Activated T-helper 17 cell treated with anti-CD3 and anti-CD28 coated beads, Interleukin-2, amount 50 U/mL, for 72 hours (primary cell): ENCODE data around the gene IRAK1. TPM values are rescaled to one million over a fixed set of nuclear protein-coding genes. Genes with fewer than 3 reads are reported as not detected.

Source experiments
- ATAC-seq: fragments of 150-1000 bp; cut with Tn5 transposase; replicated peaks from 2 replicates; pipeline ENCODE4 v1.10.0; 2021; ENCODE audit warnings: mild to moderate bottlenecking, moderate library complexity
- H3K27ac Mint-ChIP-seq: one replicate; pipeline ENCODE4 v1.8.0; 2022; ENCODE audit warnings: mixed read lengths
- H3K27me3 Mint-ChIP-seq: one replicate; pipeline ENCODE4 v1.8.0; 2022; ENCODE audit warnings: mixed read lengths
- H3K36me3 Mint-ChIP-seq: one replicate; pipeline ENCODE4 v1.8.0; 2022; ENCODE audit warnings: low read depth, mild to moderate bottlenecking, mixed read lengths
- H3K4me1 Mint-ChIP-seq: one replicate; pipeline ENCODE4 v1.8.0; 2022; ENCODE audit warnings: mixed read lengths
- H3K4me3 Mint-ChIP-seq: one replicate; pipeline ENCODE4 v1.8.0; 2022; ENCODE audit warnings: mild to moderate bottlenecking, mixed read lengths
- H3K9me3 Mint-ChIP-seq: one replicate; pipeline ENCODE4 v1.8.0; 2022; ENCODE audit warnings: mixed read lengths
- total RNA-seq, 2 donors: library from RNA; stranded (reverse); gene quantifications; one replicate each; pipeline ENCODE4 v1.2.3, GENCODE V29; 2022

The IRAK1 gene
- total RNA-seq, 2 donors from 2014 or later = 113 to 224 TPM

DNA sequence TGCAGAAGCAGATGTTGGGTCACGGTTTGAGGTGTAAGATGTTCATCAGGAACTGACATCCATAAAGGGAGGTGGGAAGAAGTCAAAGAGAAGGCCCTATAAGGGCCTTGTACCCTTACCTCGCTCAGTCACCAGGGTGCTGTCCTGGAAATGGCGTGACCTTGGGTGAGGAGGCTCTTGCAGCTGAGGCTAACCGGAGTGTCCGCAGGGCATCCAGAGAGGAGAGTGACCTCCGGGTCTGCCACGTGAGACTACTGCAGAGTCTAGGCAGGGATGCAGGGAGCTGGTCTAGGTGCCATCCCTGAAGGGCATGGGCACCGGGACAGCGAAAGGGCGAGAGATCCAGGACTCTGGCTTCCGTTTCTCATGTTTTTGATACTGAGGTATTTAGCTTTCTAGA is 28.7 kb upstream of the IRAK1 start:
- H3K27me3 Mint-ChIP-seq = no peaks in the 10 kb centered on the region
- peaks cover 34% of the 10 kb centered on the region for H3K4me1 Mint-ChIP-seq
- H3K27ac Mint-ChIP-seq = no peak overlapping the region
- H3K9me3 Mint-ChIP-seq = no peaks in the 10 kb centered on the region
- ATAC-seq = no peak
- H3K4me3 Mint-ChIP-seq = no peak overlapping the region
- peaks cover 87% of the 10 kb centered on the region for H3K36me3 Mint-ChIP-seq

DNA sequence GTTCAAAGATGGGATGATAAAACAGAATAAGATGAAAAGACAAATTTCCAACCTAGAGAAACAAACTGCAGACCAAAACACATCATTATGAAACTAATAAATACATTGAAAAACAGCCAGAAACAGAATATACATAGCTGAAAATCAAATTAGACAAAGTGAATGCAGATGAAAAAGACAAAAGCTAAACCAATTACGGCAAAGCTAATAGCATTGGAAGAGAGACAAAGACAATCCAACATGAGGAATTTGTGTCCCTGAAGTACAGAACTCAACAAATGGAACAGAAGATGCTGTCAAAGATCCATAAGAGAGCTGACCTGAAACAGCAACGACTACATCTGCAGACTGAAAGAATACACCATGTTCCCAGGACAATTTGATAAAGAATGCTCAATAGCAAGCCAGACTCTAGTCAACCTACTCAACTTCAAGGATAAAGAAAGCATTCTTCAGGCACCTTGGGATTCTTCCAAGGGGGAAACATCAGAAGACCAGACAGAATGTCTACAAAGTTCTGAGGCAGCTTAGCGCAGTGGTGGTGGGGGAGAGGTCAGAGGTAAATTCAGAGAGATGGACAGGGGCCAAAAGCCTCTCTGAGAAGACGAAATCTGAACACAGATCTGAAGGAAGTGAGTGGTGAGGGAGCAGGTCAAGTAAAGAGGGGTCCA is 27.4 kb upstream of the IRAK1 start:
- H3K9me3 Mint-ChIP-seq = no peaks in the 10 kb centered on the region
- peak overlapping the region; percentile 68 for H3K27ac Mint-ChIP-seq
- H3K4me1 Mint-ChIP-seq = peaks cover 34% of the 10 kb centered on the region
- ATAC-seq = no peak
- H3K4me3 Mint-ChIP-seq = no peak overlapping the region
- H3K36me3 Mint-ChIP-seq = peaks cover 88% of the 10 kb centered on the region
- no peaks in the 10 kb centered on the region for H3K27me3 Mint-ChIP-seq

DNA sequence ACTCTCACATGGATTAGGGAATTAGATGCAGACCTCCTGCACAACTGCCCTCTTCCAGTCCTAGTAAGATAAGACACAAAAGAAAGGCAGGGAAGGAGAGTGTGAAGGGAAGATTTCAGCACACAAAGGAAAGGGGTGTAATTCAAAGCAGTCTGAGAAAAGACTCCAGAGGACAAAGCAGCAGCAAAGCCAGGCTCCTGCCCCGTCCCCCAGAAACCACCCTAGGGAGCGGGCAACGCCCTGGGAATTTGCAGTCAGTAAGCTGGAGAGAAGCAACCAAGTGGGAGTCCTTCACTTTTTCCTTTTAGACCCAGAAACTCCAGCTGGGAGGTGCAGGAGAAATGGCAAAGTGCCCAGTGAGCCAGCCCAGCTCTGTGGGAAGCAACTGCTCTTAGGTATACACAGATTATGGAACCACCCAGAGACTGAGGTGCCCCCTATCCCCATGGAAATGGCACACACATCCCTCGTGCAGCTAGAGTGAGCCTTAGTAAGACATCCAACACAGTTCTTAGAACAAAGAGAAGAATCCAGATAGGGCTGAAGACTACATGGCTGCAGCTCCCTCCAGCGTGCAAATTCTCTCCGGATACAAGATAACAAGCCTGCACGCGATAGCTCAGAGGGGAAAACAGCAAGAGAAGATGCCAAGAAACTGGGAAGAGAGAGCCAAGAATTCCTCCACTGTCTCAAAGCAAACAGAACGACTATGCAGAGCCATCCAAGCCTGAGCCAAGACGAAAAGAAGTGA is 26.5 kb upstream of the IRAK1 start:
- Mint-ChIP-seq H3K27me3 (no peaks in the 10 kb centered on the region), H3K36me3 (peaks cover 79% of the 10 kb centered on the region), H3K4me1 (peaks cover 29% of the 10 kb centered on the region), H3K27ac (peak overlapping the region; percentile 68), H3K4me3 (no peak overlapping the region), H3K9me3 (no peaks in the 10 kb centered on the region)
- no peak for ATAC-seq

DNA sequence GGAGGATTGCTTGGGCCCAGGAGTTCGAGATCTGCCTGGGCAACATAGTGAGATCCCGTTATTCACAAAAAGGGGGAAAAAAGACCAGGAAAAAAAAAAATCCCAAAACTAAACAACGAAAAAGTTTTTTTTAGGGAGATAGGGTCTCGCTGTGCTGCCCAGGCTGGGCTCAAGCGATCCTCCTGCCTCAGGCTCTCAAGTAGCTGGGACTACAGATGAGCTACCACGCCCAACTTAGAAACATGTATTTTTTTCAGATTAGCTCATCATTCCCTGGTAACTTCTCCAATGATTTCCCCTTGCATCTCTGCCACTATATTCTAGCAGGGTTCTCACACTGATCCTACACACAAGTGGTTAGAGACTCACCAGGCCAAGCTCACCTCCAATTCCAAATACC is 24.4 kb upstream of the IRAK1 start:
- no peak overlapping the region for H3K4me3 Mint-ChIP-seq
- peaks cover 74% of the 10 kb centered on the region for H3K36me3 Mint-ChIP-seq
- no peaks in the 10 kb centered on the region for H3K9me3 Mint-ChIP-seq
- no peak for ATAC-seq
- H3K27ac Mint-ChIP-seq = no peak overlapping the region
- peaks cover 27% of the 10 kb centered on the region for H3K4me1 Mint-ChIP-seq
- H3K27me3 Mint-ChIP-seq = no peaks in the 10 kb centered on the region

DNA sequence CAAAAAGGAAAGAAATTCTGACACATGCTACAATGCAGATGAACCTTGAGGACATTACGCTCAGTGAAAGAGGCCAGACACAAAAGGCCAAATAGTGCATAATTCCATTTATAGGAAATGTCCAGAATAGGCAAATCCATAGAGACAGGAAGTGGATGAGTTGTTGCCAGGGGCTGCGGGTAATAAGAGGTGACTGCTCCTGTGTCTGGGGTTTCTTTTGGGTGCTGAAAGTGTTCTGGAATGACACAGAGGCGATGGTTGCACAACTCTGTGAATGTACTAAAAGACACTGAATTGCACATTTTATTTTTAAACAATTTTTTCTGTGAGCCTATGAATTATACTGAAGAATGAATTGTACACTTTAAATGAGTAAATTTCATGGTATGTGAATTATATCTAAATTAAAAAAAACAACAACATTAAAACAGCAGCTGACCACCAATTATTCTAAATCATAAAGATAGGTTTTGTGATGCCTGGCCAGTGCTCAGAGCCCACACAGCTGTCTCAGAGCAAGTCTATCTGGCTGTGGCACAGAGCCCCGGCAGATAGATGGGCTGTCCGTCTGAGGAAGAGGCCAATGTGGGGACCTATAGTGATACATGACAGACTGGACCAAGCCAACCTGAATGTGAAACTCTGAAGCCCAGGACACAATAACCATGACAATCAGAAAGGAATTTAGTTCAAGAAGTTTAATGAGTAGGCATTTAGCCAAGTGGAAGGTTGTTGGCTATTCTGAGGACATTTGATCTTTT is 23.5 kb upstream of the IRAK1 start:
- peaks cover 22% of the 10 kb centered on the region for H3K4me1 Mint-ChIP-seq
- no peak overlapping the region for H3K4me3 Mint-ChIP-seq
- H3K36me3 Mint-ChIP-seq = peaks cover 73% of the 10 kb centered on the region
- H3K9me3 Mint-ChIP-seq = no peaks in the 10 kb centered on the region
- no peaks in the 10 kb centered on the region for H3K27me3 Mint-ChIP-seq
- H3K27ac Mint-ChIP-seq = no peak overlapping the region
- no peak for ATAC-seq

DNA sequence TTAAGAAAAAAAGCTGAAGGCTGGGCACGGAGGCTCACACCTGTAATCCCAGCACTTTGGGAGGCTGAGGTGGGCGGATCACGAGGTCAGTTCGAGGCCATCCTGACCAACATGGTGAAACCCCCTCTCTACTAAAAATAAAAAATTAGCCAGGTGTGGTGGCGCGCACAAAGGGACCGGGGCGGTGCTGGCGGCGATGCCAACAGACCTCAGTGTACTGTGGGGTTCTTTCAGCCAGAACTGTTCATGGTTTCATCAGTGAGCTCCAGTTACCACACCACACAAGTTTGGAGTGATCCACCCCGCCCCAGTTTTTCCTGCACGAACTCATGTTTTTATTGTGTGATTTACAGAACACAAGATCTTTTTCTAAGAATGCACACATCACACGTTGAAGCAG is 21.2 kb upstream of the IRAK1 start:
- peak; percentile 6 for ATAC-seq
- H3K9me3 Mint-ChIP-seq = no peaks in the 10 kb centered on the region
- H3K4me3 Mint-ChIP-seq = peak overlapping the region; percentile 42
- H3K4me1 Mint-ChIP-seq = peaks cover 12% of the 10 kb centered on the region
- no peaks in the 10 kb centered on the region for H3K27me3 Mint-ChIP-seq
- H3K36me3 Mint-ChIP-seq = peaks cover 63% of the 10 kb centered on the region
- peak overlapping the region; percentile 61 for H3K27ac Mint-ChIP-seq

DNA sequence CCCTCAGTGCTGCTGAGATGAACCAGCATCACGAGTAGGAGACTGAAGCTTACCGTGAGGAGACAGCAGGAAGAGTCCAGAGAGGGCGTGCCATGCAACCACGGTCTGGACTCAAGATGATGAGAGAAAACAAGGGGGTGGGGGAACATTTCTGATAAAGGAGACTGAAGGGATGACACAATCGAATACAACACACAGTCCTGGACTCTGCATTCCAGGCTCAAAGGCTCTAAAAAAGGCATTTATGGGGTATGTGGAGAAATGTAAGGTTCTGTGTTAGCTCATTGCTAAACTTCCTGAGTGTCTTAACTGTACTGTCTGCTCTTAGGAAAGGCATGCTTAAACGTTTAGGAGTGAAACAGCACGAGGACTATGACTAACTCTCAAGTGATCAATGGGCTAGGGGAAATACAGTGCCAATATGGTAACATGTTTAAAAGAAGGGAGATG is 20.6 kb upstream of the IRAK1 start:
- H3K4me1 Mint-ChIP-seq = peaks cover 12% of the 10 kb centered on the region
- peak; percentile 88 for ATAC-seq
- H3K9me3 Mint-ChIP-seq = no peaks in the 10 kb centered on the region
- H3K27ac Mint-ChIP-seq = peak overlapping the region; percentile 61
- H3K27me3 Mint-ChIP-seq = no peaks in the 10 kb centered on the region
- peak overlapping the region; percentile 42 for H3K4me3 Mint-ChIP-seq
- H3K36me3 Mint-ChIP-seq = peaks cover 61% of the 10 kb centered on the region

DNA sequence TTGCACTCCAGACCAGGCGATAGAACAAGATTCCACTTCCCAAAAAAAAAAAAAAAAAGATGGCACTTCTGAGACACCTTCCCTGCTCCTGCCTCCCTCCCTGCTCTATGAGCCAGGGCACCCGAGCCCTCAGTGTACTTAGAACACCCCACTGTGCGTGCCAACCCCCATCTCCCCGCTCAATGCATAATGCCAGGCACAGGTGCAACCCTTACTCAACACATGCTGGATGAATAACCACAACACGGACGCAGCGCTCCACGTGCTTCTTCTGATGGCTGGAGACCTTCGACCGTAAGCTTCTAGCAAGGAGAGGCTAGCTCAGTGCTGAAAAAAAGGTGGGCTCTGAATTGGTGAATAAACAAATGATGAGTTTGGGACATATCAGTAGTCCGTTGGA is 19.9 kb upstream of the IRAK1 start:
- no peaks in the 10 kb centered on the region for H3K9me3 Mint-ChIP-seq
- peak overlapping the region; percentile 61 for H3K27ac Mint-ChIP-seq
- H3K36me3 Mint-ChIP-seq = peaks cover 59% of the 10 kb centered on the region
- H3K4me1 Mint-ChIP-seq = peaks cover 12% of the 10 kb centered on the region
- ATAC-seq = no peak
- H3K4me3 Mint-ChIP-seq = no peak overlapping the region
- no peaks in the 10 kb centered on the region for H3K27me3 Mint-ChIP-seq

DNA sequence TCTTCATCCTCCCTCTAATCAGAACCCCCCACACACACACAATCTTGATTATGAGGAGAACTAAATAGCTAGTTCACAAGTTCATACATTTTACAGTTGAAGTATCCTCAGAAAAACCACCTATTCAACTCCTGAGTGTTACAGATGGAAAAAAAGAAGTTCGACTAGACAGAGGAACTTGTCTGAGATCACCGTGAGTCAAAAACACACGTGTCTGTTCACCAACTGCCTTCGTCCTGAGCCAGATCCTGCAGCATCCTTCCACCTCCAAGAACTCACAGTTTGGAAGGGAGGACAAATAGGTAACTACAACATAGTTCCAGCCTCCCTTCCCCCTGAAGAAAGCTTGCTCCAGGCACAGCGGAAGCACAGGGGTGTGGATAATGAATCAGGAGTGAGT is 19.0 kb upstream of the IRAK1 start:
- Mint-ChIP-seq H3K4me3 (no peak overlapping the region), H3K4me1 (peaks cover 12% of the 10 kb centered on the region), H3K36me3 (peaks cover 50% of the 10 kb centered on the region), H3K27me3 (no peaks in the 10 kb centered on the region), H3K9me3 (no peaks in the 10 kb centered on the region), H3K27ac (no peak overlapping the region)
- no peak for ATAC-seq

DNA sequence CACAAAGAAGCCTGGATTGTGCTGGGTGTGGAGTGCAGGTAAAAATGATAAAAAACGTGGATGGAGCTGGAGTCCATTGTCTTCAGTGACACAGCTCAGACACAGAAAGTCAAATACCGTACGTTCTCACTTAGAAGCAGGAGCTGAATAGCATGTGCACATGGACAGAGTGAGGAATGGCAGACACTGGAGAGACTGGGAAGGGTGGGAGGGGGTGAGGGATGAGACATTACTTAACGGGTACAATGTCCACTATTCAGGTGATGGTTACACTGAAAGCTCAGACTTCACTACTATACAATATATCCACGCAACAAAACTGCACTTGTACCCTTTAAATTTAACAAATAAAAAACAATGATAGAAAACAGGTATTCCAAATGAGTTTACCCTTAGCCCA is 18.1 kb upstream of the IRAK1 start:
- no peak overlapping the region for H3K4me3 Mint-ChIP-seq
- H3K27ac Mint-ChIP-seq = no peak overlapping the region
- no peak for ATAC-seq
- peaks cover 12% of the 10 kb centered on the region for H3K4me1 Mint-ChIP-seq
- no peaks in the 10 kb centered on the region for H3K27me3 Mint-ChIP-seq
- no peaks in the 10 kb centered on the region for H3K9me3 Mint-ChIP-seq
- peaks cover 45% of the 10 kb centered on the region for H3K36me3 Mint-ChIP-seq

DNA sequence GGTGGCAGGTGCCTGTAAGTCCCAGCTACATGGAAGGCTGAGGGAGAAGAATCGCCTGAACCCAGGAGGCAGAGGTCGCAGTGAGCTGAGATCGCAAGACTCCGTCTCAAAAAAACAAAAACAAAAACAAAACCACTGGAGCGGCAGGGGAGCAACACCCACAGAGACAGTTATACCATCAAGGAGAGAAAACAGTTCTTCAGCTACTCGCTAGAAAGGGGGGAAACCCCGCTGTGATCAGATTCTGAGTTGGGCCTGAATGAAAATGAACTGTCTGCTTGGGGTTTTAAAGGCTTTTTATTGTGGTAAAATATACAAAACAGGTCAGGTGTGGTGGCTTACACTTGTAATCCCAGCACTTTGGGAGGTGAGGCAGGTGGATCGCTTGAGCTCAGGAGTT is 16.8 kb upstream of the IRAK1 start:
- ATAC-seq = peak; percentile 80
- Mint-ChIP-seq H3K4me3 (peak overlapping the region; percentile 51), H3K9me3 (no peaks in the 10 kb centered on the region), H3K27me3 (no peaks in the 10 kb centered on the region), H3K27ac (peak overlapping the region; percentile 52), H3K4me1 (peaks cover 12% of the 10 kb centered on the region), H3K36me3 (peaks cover 57% of the 10 kb centered on the region)

DNA sequence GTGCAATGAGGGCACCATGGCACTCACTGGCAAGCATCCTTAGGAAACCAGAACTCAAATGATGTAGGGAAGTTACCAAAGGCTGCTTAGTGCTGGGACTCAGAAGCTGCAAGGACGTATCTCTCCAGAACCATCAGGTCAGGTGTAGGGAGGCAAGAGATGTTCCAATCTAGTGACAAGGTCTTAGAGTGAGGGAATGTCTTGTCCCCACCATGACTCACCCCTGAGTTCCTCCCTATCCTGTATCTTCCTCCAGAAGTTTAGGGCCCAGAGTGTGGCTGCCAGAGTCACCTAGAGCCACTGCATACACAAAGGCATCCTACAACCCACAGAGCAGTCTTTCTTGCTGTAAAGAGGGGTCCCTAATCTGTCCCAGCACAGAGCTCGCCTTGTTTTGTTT is 14.1 kb upstream of the IRAK1 start:
- no peaks in the 10 kb centered on the region for H3K4me1 Mint-ChIP-seq
- peaks cover 64% of the 10 kb centered on the region for H3K36me3 Mint-ChIP-seq
- H3K4me3 Mint-ChIP-seq = no peak overlapping the region
- no peak overlapping the region for H3K27ac Mint-ChIP-seq
- ATAC-seq = no peak
- no peaks in the 10 kb centered on the region for H3K9me3 Mint-ChIP-seq
- H3K27me3 Mint-ChIP-seq = no peaks in the 10 kb centered on the region

DNA sequence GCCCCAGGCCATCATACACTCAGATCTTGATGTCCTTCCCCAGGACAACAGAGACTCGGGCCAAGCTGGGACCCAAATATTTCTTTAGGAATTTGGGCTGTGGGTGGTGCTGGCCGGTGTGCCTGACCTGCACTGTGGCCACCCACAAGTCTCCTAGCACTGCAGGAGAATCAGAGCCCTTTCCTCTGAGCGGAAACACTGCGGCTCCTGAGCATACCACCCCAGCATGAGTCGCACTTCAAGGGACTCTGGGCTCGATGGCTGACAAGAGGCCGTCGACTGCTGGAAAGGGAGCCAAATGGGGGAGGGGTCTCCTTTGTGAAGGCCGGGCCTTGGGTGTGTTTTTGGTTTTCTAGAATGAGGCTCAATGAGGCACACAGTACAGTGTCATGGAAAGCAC is 13.0 kb upstream of the IRAK1 start:
- ATAC-seq = no peak
- no peaks in the 10 kb centered on the region for H3K9me3 Mint-ChIP-seq
- H3K36me3 Mint-ChIP-seq = peaks cover 67% of the 10 kb centered on the region
- no peak overlapping the region for H3K27ac Mint-ChIP-seq
- no peaks in the 10 kb centered on the region for H3K27me3 Mint-ChIP-seq
- H3K4me1 Mint-ChIP-seq = no peaks in the 10 kb centered on the region
- H3K4me3 Mint-ChIP-seq = no peak overlapping the region

DNA sequence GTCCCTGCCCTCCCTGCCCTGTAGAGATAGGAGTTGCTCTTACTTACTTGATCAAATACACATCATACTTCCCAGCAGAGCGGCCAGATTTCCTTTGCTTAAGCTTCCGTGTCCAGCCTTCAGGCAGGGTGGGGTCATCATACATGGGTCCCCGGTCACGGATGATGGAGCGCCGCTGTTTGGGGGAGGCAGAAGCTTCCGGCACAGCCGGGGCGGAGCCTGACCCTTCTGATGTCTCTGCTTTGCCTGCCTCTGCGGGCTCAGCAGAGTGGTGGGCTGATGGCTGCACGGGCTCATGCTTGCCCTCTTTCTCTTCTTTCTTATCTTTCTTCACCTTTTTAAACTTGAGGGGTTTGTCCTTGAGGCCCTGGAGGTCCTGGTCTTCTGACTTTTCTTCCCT is 12.5 kb upstream of the IRAK1 start:
- no peak overlapping the region for H3K27ac Mint-ChIP-seq
- peaks cover 68% of the 10 kb centered on the region for H3K36me3 Mint-ChIP-seq
- H3K4me1 Mint-ChIP-seq = no peaks in the 10 kb centered on the region
- H3K27me3 Mint-ChIP-seq = no peaks in the 10 kb centered on the region
- ATAC-seq = no peak
- H3K4me3 Mint-ChIP-seq = no peak overlapping the region
- no peaks in the 10 kb centered on the region for H3K9me3 Mint-ChIP-seq
